Measurements from ENCODE around the gene SGK1. TPM values are rescaled to one million over a fixed set of nuclear protein-coding genes. Genes with fewer than 3 reads are reported as not detected.

The SGK1 gene
- total and polyA plus RNA-seq, 8 donors: 26.6 to 236 (median 82.1) TPM

GRCh38 chr6:134122775-134123174 lies 195.1 kb downstream of the SGK1 start:
- Histone ChIP-seq H3K27ac (no peak overlapping the region), H3K4me1 (no peaks in the 10 kb centered on the region), H3K36me3 (no peaks in the 10 kb centered on the region), H3K9me3 (no peaks in the 10 kb centered on the region), H3K27me3 (no peaks in the 10 kb centered on the region), H3K4me3 (no peak overlapping the region)
- intact Hi-C loops (cut with DNase I): no loop called here
- DNase-seq (no peak), ATAC-seq (no peak)
- TF ChIP-seq CTCF (IDR thresholded peaks at IDR 0.05): no peak

GRCh38 chr6:134119486-134119885 lies 198.4 kb downstream of the SGK1 start:
- no peaks in the 10 kb centered on the region for H3K9me3 ChIP-seq
- no peak overlapping the region for H3K4me3 ChIP-seq
- H3K36me3 ChIP-seq: no peaks in the 10 kb centered on the region
- H3K27me3 ChIP-seq: peaks cover 4 to 16% of the 10 kb centered on the region in 2 donors
- no peak for TF ChIP-seq CTCF (IDR thresholded peaks at IDR 0.05)
- no peak for ATAC-seq
- H3K4me1 ChIP-seq: no peaks in the 10 kb centered on the region
- no peak for DNase-seq
- no peak overlapping the region for H3K27ac ChIP-seq
- intact Hi-C loops (cut with DNase I): no loop called here

Measured in left lung (tissue), 10 donors.